Left ventricle myocardium superior (tissue), 1 donor: ENCODE measurements around the gene SRCIN1. TPM values are rescaled to one million over a fixed set of nuclear protein-coding genes. Genes with fewer than 3 reads are reported as not detected.

Source experiments
- ATAC-seq: fragments of 200-7000 bp; cut with Tn5 transposase; one replicate; pipeline ENCODE4 v1.9.1; 2020; ENCODE audit warnings: mild to moderate bottlenecking, moderate library complexity
- DNase-seq: peaks from one replicate; pipeline ENCODE4 v3.0.0-alpha.2; 2020
- intact Hi-C: fragments of 100-400 bp; cut with micrococcal nuclease; formaldehyde crosslinking; loops from one replicate; pipeline ENCODE4 v1.11.0; 2022
- total RNA-seq: library from RNA; stranded (reverse); fragmentation: NEBNext Ultra II Directional; extraction: Animal tissue kit (Norgen Biotek cat#: 25700); gene quantifications from one replicate; pipeline ENCODE4 v1.2.1, GENCODE V29; 2021
- donor health status: DM: no; HTN: yes; CAD: no; lungs with severe emphysema.

The SRCIN1 gene
- total RNA-seq, 1 donor from 2014 or later, result 1.4 TPM

DNA sequence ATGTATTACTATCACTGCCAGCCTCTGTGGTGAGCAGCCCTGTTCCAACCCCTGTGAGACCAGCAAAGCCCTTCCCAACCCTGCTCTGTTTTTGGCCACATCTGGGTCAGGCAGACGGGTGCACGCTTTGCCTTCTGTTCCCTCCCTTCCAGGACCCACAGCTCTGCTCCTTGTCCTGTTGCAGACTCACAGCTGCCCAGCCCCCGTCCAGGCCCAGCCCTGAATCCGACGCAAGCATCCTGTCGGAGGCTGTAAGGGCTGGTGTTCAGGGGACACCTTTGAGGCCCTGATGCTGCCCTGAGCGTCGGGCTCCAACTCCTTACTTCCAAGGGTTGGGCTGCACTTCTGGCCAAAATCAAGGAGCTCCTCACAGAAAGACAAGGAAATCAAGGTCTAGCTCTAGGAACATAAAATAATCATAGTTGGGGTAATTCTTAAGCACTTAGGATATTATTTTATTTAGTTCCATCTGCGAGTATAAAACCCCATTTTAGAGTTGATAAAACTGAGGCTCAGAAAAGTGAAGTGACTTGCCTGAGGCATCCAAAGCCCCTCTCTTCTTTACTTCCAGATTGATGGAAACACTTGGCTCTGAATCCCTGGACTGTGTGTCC is 14.3 kb upstream of the SRCIN1 start:
- ATAC-seq (no peak), DNase-seq (no peak)
- intact Hi-C loops, result no loop called here

DNA sequence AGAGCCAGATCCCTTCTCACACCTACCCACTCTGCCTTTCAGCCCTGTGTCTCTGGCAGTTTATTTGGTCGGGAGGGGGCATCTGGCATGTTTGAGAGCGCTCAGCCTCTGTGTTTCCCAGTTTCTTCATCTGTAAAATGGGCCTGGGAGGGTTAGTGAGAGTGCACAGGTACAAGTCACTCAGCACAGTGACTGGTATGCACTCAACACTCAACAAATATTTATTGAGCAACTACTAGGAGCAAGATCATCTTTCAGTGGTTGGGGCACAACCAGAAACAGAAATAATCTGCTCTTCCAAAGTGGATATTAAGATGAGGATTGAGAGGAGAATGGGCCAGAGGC is 13.7 kb upstream of the SRCIN1 start:
- DNase-seq, result no peak
- intact Hi-C loops, result no loop called here
- no peak for ATAC-seq

GRCh38 chr17:38617967-38618760 is 12.4 kb upstream of the SRCIN1 start:
- intact Hi-C loops, result no loop called here
- DNase-seq, result no peak
- ATAC-seq, result no peak

DNA sequence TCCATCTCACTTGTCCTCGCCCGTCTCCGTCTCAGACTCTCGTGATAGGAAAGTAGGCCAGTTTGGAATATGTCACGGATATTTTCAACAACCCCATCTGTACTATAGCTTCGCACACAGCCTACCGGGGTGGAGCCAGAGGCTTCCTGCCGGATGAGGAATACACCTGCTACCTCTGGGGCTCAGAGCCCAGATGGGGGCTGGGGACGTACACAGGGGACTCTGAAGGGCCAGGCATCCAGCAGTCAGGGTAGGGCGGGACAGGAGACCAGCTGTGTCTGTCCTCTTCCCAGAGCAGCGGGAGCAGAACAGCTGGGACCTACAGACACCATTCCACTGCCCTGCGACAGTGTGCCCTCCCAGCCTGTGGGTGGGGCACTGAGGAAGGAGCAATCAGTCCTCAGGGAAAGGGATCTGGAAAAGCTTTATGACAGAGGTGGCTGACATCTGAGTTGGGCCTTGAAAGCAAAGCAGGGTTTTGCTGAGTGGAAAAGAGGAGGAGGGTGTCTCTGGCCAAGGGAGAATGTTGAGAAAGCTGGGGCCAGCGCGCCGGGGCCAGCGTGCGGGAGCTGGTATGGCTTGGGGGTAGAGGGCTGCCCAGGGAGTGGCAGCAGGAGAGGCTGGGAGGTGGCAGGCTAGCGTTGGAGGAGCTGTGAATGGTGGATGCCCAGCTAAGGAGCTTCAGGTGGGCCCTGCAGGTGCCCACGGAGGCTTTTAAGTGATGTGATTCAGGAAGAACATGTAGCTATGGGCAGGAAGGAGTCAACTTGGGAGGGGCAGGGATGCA is 11.5 kb upstream of the SRCIN1 start:
- no peak for DNase-seq
- intact Hi-C loops, result no loop called here
- ATAC-seq, result no peak

GRCh38 chr17:38616361-38616760 is 10.6 kb upstream of the SRCIN1 start:
- ATAC-seq (no peak), DNase-seq (no peak)
- intact Hi-C loops, result no loop called here

DNA sequence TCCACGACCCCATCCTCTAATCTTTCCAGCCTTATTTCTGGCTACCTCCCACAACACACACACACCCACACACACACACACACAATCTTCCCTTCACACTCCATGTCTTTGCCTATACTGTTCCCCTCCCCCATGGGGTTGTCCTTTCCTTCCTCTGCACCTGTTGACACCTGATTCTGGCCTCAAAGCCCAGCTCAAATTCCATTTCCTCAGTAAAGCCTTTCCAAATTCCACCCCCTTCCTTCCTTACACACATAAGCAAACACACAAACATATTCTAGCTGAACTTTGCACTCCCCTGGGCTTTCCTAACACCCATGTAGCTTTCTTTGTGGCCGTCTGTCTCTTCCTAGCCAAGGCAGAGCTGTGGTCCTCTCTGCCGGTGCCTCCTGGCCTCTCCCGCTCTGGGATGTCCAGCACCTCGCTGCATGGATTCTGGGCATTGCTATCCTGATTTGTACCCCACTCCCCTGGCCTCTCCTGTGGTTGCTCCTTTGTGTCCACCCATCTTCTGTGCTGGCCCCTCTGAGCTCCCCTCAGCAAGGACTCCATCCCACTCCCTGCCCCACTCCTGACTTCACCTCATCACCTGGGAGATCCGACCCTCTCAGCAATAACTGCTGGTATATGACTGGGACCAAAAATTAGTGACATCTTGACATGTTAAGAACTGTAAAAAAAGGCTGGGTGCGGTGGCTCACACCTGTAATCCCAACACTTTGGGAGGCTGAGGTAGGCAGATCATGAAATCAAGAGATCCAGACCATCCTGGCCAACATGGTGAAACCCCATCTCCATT is 8.4 kb upstream of the SRCIN1 start:
- no peak for DNase-seq
- intact Hi-C loops, result no loop called here
- ATAC-seq, result no peak

GRCh38 chr17:38613525-38613980 is 7.8 kb upstream of the SRCIN1 start:
- no peak for DNase-seq
- ATAC-seq, result no peak
- intact Hi-C loops, result no loop called here

DNA sequence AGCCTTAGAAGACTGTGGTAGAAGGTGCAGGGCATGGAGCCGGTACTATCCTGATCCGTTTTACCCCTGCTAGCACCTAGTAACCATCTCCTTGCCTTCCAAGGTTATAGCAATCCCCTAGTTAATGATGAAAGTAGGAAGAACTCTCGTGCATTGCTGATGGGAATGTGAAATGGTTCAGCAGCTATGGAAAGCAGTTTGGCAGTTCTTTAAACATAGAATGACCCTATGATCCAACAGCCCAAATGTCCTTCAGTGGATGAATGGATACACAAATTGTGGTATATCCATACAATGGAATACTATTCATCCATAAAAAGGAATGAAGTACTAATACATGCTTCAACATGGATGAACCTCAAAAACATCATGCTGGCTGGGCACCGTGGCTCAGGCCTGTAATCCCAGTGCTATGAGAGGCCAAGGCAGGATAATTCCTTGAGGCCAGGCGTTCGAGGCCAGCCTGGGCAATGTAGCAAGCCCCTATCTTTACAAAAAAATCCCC is 6.2 kb upstream of the SRCIN1 start:
- DNase-seq (no peak), ATAC-seq (no peak)
- intact Hi-C loops, result no loop called here

DNA sequence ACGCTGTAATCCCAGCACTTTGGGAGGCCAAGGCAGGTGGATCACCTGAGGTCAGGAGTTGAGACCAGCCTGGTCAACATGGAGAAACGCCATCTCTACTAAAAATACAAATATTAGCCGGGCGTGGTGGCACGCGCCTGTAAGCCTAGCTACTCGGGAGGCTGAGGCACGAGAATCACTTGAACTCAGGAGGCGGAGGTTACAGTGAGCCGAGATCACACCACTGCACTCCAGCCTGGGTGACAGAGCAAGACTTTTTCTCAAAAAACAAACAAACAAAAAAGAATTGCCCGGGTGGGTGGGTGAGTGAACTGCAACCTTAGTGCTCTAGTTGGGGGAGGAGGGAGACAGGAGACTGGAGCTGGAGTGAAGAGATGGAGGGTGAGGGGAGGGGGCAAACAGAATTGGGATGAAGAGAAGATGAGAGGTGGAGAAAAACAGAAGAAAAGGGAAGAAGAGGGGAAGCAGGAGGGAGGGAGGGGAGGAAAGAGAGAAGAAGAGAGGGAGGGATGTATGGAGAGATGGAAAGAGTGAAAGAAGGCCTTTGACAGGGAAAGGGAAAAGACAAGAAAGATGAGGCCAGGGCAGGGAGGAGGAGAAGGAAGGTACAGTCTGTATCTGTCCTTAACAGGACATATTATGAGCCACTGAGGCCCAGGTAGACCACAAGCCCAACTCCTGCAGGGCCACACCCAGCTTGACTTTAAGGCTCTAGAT is 5.5 kb upstream of the SRCIN1 start:
- intact Hi-C loops, result no loop called here
- no peak for ATAC-seq
- DNase-seq, result no peak

DNA sequence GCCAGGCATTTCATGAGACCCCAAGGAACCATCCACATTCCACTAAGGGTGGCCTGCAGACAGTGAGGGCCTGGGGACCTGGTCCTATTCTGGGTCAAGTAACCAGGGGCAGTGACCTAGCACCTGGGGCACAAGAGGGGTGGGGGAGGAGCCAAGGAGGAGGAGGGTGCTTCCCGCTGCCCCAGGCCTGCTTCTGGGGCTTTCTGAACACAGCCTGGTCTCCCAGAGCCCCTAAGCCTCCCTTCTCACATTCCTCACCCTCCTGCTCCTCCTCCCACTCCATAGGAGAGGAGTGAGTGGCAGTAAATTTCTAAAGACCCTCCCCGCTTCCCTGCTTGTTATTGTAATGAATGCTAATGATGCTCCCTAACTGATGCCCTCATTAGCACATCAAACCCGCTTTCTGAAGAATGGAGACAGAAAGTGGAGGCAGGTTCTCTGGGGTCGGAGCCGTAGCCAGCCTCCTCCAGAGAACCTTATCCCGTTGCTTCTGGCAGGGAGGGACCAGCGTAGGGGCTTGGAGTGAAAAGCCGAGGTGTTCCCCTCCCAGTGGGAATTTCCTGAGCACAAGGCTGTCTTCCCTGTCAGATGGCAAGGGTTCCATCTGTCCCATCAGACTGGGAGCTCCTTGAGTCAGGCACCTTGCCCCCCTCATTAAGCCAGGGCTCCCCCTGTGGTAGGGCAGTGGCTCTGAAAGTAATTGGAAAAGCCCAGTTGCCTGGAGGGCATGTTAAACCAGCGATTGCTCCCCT is 3.7 kb upstream of the SRCIN1 start:
- ATAC-seq (no peak), DNase-seq (no peak)
- intact Hi-C loops, result no loop called here

DNA sequence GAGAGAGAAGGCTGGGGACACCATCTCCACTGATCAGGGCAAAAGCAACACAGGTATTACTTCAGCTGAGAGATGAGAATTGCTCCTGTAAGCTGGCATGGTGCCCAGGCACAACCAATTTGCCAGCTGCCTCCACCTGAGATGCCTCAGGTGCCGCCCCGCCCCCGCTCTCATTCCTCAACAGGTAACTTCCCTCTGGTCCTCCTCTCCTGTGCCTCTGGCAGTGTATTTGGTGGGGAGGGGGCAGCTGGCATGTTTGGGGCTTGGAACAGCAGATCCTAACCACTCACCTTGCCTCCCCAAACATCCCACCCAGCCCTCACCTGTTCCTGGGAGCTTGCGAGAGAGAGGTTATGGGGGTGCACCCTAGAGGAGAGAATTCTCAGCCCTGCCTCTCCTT is 2.9 kb upstream of the SRCIN1 start:
- intact Hi-C loops, result no loop called here
- no peak for DNase-seq
- ATAC-seq, result no peak

- peak; percentile 89 for DNase-seq
- peak; percentile 90 for ATAC-seq
- intact Hi-C loops, result no loop called here
Measured at GRCh38 chr17:38606646-38607611, 1.2 kb upstream of the SRCIN1 start.

DNA sequence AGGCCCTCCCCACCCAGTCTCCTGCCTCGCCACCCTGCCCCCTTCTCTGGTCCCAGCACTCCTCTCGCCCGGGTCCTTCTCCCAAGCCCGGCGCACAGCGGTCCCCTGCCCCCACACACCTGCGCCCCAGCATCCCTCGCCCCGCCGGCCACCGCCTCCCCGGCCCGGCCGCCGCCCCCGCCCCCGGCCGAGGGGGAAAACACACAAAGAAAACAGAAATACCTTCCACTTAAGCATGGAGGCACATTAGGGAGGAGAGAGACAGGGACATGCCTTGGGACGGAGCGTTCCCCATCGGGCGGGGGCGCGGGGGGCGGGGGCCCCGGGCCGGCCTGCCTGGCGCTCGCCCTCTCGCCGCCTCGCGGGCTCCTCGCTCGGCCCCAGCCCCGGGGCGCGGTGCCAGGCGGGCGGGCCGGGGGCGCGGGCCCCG is 326 bp downstream of the SRCIN1 start:
- DNase-seq, result no peak
- peak; percentile 5 for ATAC-seq
- intact Hi-C loops, result no loop called here

- intact Hi-C loops, result no loop called here
- no peak for DNase-seq
- ATAC-seq, result no peak
Measured at GRCh38 chr17:38604479-38605403, 1.0 kb downstream of the SRCIN1 start.

- DNase-seq (no peak), ATAC-seq (no peak)
- intact Hi-C loops, result no loop called here
Measured at GRCh38 chr17:38603786-38604478, 1.8 kb downstream of the SRCIN1 start.
